H1 (cell line): ENCODE results near the gene GRIPAP1. TPM values are rescaled to one million over a fixed set of nuclear protein-coding genes. Genes with fewer than 3 reads are reported as not detected.

ENCODE experiments used
- CTCF ChIA-PET: fragments of 300-600 bp; sonication (Branson Sonifier 250); formaldehyde crosslinking; loops from one replicate; lab custom pipeline; 2021; ENCODE audit not compliant: partially characterized antibody; lab: Charles Lee
- POLR2A ChIA-PET: fragments of 300-600 bp; sonication (Branson Sonifier 250); formaldehyde crosslinking; loops from one replicate; lab custom pipeline; 2021; ENCODE audit warnings: inconsistent platforms; ENCODE audit not compliant: partially characterized antibody; lab: Charles Lee
- DNase-seq, 2 experiments: peaks; one replicate each; pipeline versions ENCODE4 v3.0.0 to v3.0.0-alpha.2; 2010 to 2022; ENCODE audit warnings: low spot score in 2 of 2, low read depth in 1 of 2, mixed read lengths in 1 of 2
- FAIRE-seq: peaks from 2 replicates; lab custom pipeline; 2011; peaks lifted over from hg19 to GRCh38; lab: Jason Lieb, UNC
- H2AFZ ChIP-seq: 2 replicates; pipeline ENCODE4 v1.8.1; 2012; ENCODE audit warnings: low read length, inconsistent platforms
- H2AK5ac ChIP-seq: 2 replicates; pipeline ENCODE4 v1.6.1; 2013; ENCODE audit warnings: low read depth, low read length
- H2BK120ac ChIP-seq: replicated peaks from 2 replicates; pipeline ENCODE3; 2013; ENCODE audit warnings: low read depth, low read length, inconsistent platforms
- H2BK12ac ChIP-seq: 2 replicates; pipeline ENCODE4 v1.6.1; 2013; ENCODE audit warnings: low read depth, low read length
- H2BK15ac ChIP-seq: 2 replicates; pipeline ENCODE4 v1.6.1; 2013; ENCODE audit warnings: low read length
- H2BK20ac ChIP-seq: 2 replicates; pipeline ENCODE4 v1.6.1; 2013; ENCODE audit warnings: low read length
- H2BK5ac ChIP-seq: 2 replicates; pipeline ENCODE4 v1.6.1; 2013; ENCODE audit warnings: low read depth, low read length
- H3K14ac ChIP-seq: 2 replicates; pipeline ENCODE4 v1.6.1; 2013; ENCODE audit warnings: inconsistent platforms; ENCODE audit not compliant: insufficient read length
- H3K18ac ChIP-seq: 2 replicates; pipeline ENCODE4 v1.6.1; 2013; ENCODE audit warnings: low read length; ENCODE audit errors: extremely low read depth
- H3K23ac ChIP-seq: 2 replicates; pipeline ENCODE4 v1.6.1; 2013; ENCODE audit warnings: inconsistent platforms; ENCODE audit not compliant: insufficient read length
- H3K23me2 ChIP-seq: 2 replicates; pipeline ENCODE4 v1.6.1; 2013; ENCODE audit warnings: low read depth, low read length
- H3K27ac ChIP-seq: 2 replicates; pipeline ENCODE4 v1.6.1; 2011; ENCODE audit warnings: low read depth, low read length, inconsistent platforms
- H3K27me3 ChIP-seq, 4 experiments: replicated peaks in 1 of 4; 1 replicate in 1 of 4; 2 replicates in 3 of 4; pipeline versions ENCODE4 v1.6.1 to v1.8.1; 2011 to 2013; ENCODE audit warnings: low read length in 3 of 4, mild to moderate bottlenecking in 3 of 4, inconsistent platforms in 2 of 4, mixed read lengths in 2 of 4, moderate library complexity in 1 of 4; ENCODE audit not compliant: control insufficient read depth in 3 of 4, insufficient read depth in 3 of 4; ENCODE audit errors: extremely low read depth in 1 of 4
- H3K36me3 ChIP-seq, 4 experiments: 2 replicates each; pipeline versions ENCODE4 v1.6.1 to v1.8.1; 2011 to 2013; ENCODE audit warnings: mild to moderate bottlenecking in 4 of 4, low read length in 3 of 4, moderate library complexity in 2 of 4, control low read depth in 1 of 4, inconsistent platforms in 1 of 4; ENCODE audit not compliant: insufficient read depth in 4 of 4, control insufficient read depth in 2 of 4
- H3K4ac ChIP-seq: replicated peaks from 2 replicates; pipeline ENCODE3; 2013; ENCODE audit warnings: low read length, low read depth, mixed read lengths, inconsistent platforms; ENCODE audit not compliant: insufficient read length
- H3K4me1 ChIP-seq, 4 experiments: replicated peaks in 1 of 4; 1 replicate in 1 of 4; 2 replicates in 3 of 4; pipeline versions ENCODE4 v1.6.1 to v1.8.1; 2011 to 2013; ENCODE audit warnings: low read length in 3 of 4, inconsistent platforms in 2 of 4, mixed read lengths in 1 of 4; ENCODE audit not compliant: insufficient read depth in 4 of 4, control insufficient read depth in 3 of 4
- H3K4me2 ChIP-seq, 2 experiments: 2 replicates each; pipeline versions ENCODE4 v1.6.1 to v1.8.1; 2011 to 2013; ENCODE audit warnings: low read depth in 2 of 2, low read length in 2 of 2, control low read depth in 1 of 2, inconsistent platforms in 1 of 2, mild to moderate bottlenecking in 1 of 2; ENCODE audit not compliant: insufficient read depth in 1 of 2
- H3K4me3 ChIP-seq, 4 experiments: fragments of 200-600, 300-600 bp in 1 of 4; sonication (generic), shearing (Covaris generic), sonication (Bioruptor Twin) in 1 of 4; 2 replicates each; pipeline versions ENCODE4 v1.5.1 to v1.8.1; 2011 to 2016; ENCODE audit warnings: low read length in 4 of 4, low read depth in 3 of 4, control low read depth in 2 of 4, inconsistent platforms in 2 of 4, mild to moderate bottlenecking in 2 of 4, mixed read lengths in 1 of 4, moderate library complexity in 1 of 4; ENCODE audit not compliant: insufficient read depth in 2 of 4; ENCODE audit errors: extremely low read depth in 1 of 4
- H3K56ac ChIP-seq: replicated peaks from 2 replicates; pipeline ENCODE3; 2013; ENCODE audit warnings: low read depth, mild to moderate bottlenecking, mixed read lengths, low read length, inconsistent platforms; ENCODE audit not compliant: insufficient read length
- H3K79me1 ChIP-seq: 2 replicates; pipeline ENCODE4 v1.6.1; 2013; ENCODE audit warnings: low read depth, low read length, control low read depth
- H3K79me2 ChIP-seq, 2 experiments: 2 replicates each; pipeline versions ENCODE4 v1.6.1 to v1.8.1; 2012 to 2013; ENCODE audit warnings: low read length in 2 of 2, mild to moderate bottlenecking in 2 of 2, inconsistent platforms in 1 of 2; ENCODE audit not compliant: insufficient read depth in 2 of 2, control insufficient read depth in 1 of 2
- H3K9ac ChIP-seq, 4 experiments: replicated peaks in 1 of 4; 1 replicate in 1 of 4; 2 replicates in 3 of 4; pipeline versions ENCODE4 v1.6.1 to v1.8.1; 2011 to 2013; ENCODE audit warnings: low read depth in 3 of 4, low read length in 3 of 4, control low read depth in 2 of 4, mild to moderate bottlenecking in 2 of 4, moderate library complexity in 2 of 4, inconsistent platforms in 1 of 4; ENCODE audit errors: extremely low read depth in 1 of 4
- H3K9me3 ChIP-seq, 2 experiments: 2 replicates each; pipeline versions ENCODE4 v1.6.1 to v1.8.1; 2012 to 2013; ENCODE audit warnings: mild to moderate bottlenecking in 2 of 2, moderate library complexity in 2 of 2, control low read depth in 1 of 2, inconsistent platforms in 1 of 2, low read depth in 1 of 2, low read length in 1 of 2, mixed read lengths in 1 of 2; ENCODE audit not compliant: insufficient read depth in 2 of 2
- H4K20me1 ChIP-seq, 2 experiments: replicated peaks in 1 of 2; 2 replicates each; pipeline versions ENCODE3 to v1.8.1; 2011 to 2013; ENCODE audit warnings: inconsistent platforms in 2 of 2, low read length in 2 of 2, mild to moderate bottlenecking in 1 of 2; ENCODE audit not compliant: insufficient read depth in 2 of 2, control insufficient read depth in 1 of 2
- H4K5ac ChIP-seq: 2 replicates; pipeline ENCODE4 v1.6.1; 2013; ENCODE audit warnings: low read length, low read depth, mixed read lengths, inconsistent platforms; ENCODE audit not compliant: insufficient read length
- H4K8ac ChIP-seq: 2 replicates; pipeline ENCODE4 v1.8.0; 2013; ENCODE audit warnings: mild to moderate bottlenecking, moderate library complexity, low read length, inconsistent platforms; ENCODE audit not compliant: insufficient read depth; ENCODE audit errors: extremely low read depth
- H4K91ac ChIP-seq: replicated peaks from 2 replicates; pipeline ENCODE3; 2013; ENCODE audit warnings: low read length, mixed read lengths, inconsistent platforms; ENCODE audit not compliant: insufficient read length
- CBX5 ChIP-seq: fragments of 300-800, 300-1000 bp; sonication (generic); IDR thresholded peaks from 2 replicates; pipeline ENCODE4 v1.7.1; 2016; ENCODE audit warnings: antibody characterized with exemption, low read length, low read depth
- CTBP2 ChIP-seq: IDR thresholded peaks from 2 replicates; pipeline ENCODE4 v1.7.0; 2011; ENCODE audit warnings: borderline replicate concordance, mild to moderate bottlenecking, moderate library complexity, mixed read lengths, low read length; ENCODE audit not compliant: insufficient read depth, insufficient read length
- EZH2 ChIP-seq: fragments of 200-600 bp; sonication (generic); IDR thresholded peaks from 2 replicates; pipeline ENCODE4 v1.7.1; 2012; ENCODE audit warnings: low read depth, mild to moderate bottlenecking, moderate library complexity, low read length, inconsistent platforms; ENCODE audit not compliant: severe bottlenecking
- NANOG ChIP-seq: IDR thresholded peaks from 2 replicates; pipeline ENCODE4 v1.6.1; 2011; ENCODE audit warnings: low read length, low read depth, mild to moderate bottlenecking, inconsistent platforms; ENCODE audit not compliant: insufficient read depth, poor library complexity, severe bottlenecking
- POLR2A ChIP-seq, 2 experiments: IDR thresholded peaks; 1 replicate in 1 of 2; 2 replicates in 1 of 2; pipeline ENCODE4 v1.6.1; 2011; ENCODE audit warnings: low read depth in 2 of 2, low read length in 2 of 2, mild to moderate bottlenecking in 2 of 2; ENCODE audit errors: control extremely low read depth in 1 of 2
- POLR2AphosphoS5 ChIP-seq: IDR thresholded peaks from 2 replicates; pipeline ENCODE4 v1.6.1; 2011; ENCODE audit warnings: low read depth, low read length
- WGBS, 2 experiments: shearing (Covaris generic) in 1 of 2; methylation state at CpG; one replicate each; pipeline versions ENCODE4 v1.1.6 to v1.1.7; 2013 to 2015; ENCODE audit warnings: low lambda C conversion rate in 2 of 2, mixed read lengths in 2 of 2, inconsistent platforms in 1 of 2, low coverage in 1 of 2, missing lambda C conversion rate in 1 of 2; ENCODE audit not compliant: insufficient replicate concordance in 2 of 2, insufficient coverage in 1 of 2, insufficient read length in 1 of 2; ENCODE audit errors: extremely low coverage in 1 of 2, missing lambda C conversion rate in 1 of 2; 5-methylcytosine and 5-hydroxymethylcytosine counted together
- polyA plus RNA-seq, 7 experiments: library from polyadenylated mRNA; depleted of rRNA in 3 of 7; stranded (reverse) in 5 of 7; unstranded in 2 of 7; fragments of >200 nt in 5 of 7; fragments of 200-250 nt in 2 of 7; gene quantifications; 1 replicate in 5 of 7; 2 replicates in 1 of 7; 4 replicates in 1 of 7; pipeline versions ENCODE4 v1.2.1 to v1.2.3, GENCODE V29; 2011 to 2013; ENCODE audit warnings: missing spikeins in 2 of 7, mixed read lengths in 2 of 7
- total RNA-seq: library from RNA; stranded (reverse); fragmentation: NEBNext Ultra II Directional; extraction: Animal tissue kit (Norgen Biotek cat#: 25700); gene quantifications from 2 replicates; pipeline ENCODE4 v1.2.1, GENCODE V29; 2021
- TF ChIP-seq, protein P1 (sequence below), 3 experiments: IDR thresholded peaks; 1 replicate in 2 of 3; 2 replicates in 1 of 3; pipeline versions ENCODE4 v1.5.1 to v1.6.1; 2011; ENCODE audit warnings: low read length in 3 of 3, mild to moderate bottlenecking in 3 of 3, inconsistent platforms in 2 of 3, low read depth in 1 of 3, moderate library complexity in 1 of 3; ENCODE audit not compliant: insufficient read depth in 1 of 3; ENCODE audit errors: control extremely low read depth in 1 of 3
- TF ChIP-seq, protein P2 (sequence below): IDR thresholded peaks from 2 replicates; pipeline ENCODE4 v1.6.1; 2011; ENCODE audit warnings: low read depth, mild to moderate bottlenecking, low read length; ENCODE audit not compliant: insufficient read depth
- TF ChIP-seq, protein P3 (sequence below): IDR thresholded peaks from 2 replicates; pipeline ENCODE4 v1.6.1; 2011; ENCODE audit warnings: low read length, improper control_type of control experiment

The GRIPAP1 gene
- total and polyA plus RNA-seq, 2 of the 8 experiments (the other 6 are each of a cell fraction or from before 2014, with no cell fraction given): 21.6 to 55.9 TPM

DNA sequence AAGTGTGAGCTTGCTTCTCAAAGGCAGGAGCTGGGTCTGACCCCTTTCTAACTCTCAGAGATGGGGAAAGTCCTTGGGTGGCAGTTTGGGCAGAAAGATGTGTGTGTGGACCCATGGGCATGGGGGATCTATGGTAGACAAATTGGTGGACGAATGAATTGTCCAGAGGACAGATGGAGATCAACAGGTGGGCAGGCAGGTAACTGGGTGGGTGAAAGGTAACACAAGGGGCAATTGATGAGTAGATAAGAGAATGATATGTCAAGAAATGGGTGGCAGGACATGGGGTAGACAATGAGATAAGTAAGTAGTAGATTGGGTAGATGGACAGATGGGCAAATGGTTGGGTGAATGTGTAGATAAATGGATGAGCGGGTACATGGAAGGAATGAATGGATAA, 27.5 kb downstream of the GRIPAP1 start:
- CTCF ChIA-PET: interaction anchor here (0.8 to 1.0 kb wide), 2 partner anchors 24 to 117 kb away, joined by 3 to 4 read pairs; no protein-coding TSS in a partner anchor
- Histone ChIP-seq H4K91ac (no peak overlapping the region), H3K27ac (no peak overlapping the region), H3K27me3 (no peaks in the 10 kb centered on the region), H3K9ac (no peak overlapping the region), H3K79me2 (no peaks in the 10 kb centered on the region), H2BK120ac (no peak overlapping the region), H4K20me1 (peaks cover 2 to 4% of the 10 kb centered on the region in 2 experiments), H2BK15ac (no peak overlapping the region), H4K5ac (no peak overlapping the region), H2BK12ac (no peak overlapping the region), H3K23me2 (peaks cover 4% of the 10 kb centered on the region; the same call in 1 of the 2 replicates), H3K4me2 (no peak overlapping the region), H2BK5ac (no peak overlapping the region), H3K36me3 (peaks cover 2 to 26% (median 16%) of the 10 kb centered on the region in 4 experiments; a peak in 5 of 8 replicates), H3K23ac (no peak overlapping the region), H2AFZ (no peak overlapping the region), H3K4me1 (peaks cover 0 to 3% (median 0%) of the 10 kb centered on the region in 4 experiments; a peak in 1 of 7 replicates), H3K9me3 (no peaks in the 10 kb centered on the region), H3K18ac (no peak overlapping the region), H3K79me1 (no peaks in the 10 kb centered on the region), H3K4me3 (no peak overlapping the region), H2BK20ac (no peak overlapping the region), H2AK5ac (no peak overlapping the region), H3K56ac (no peak overlapping the region), H3K14ac (no peak overlapping the region), H4K8ac (no peak overlapping the region), H3K4ac (no peak overlapping the region)
- POLR2A ChIA-PET: interaction anchor here (0.8 to 9.0 kb wide), 8 partner anchors 8 to 68 kb away, joined by 3 to 70 read pairs (median 4); partner anchors contain the start of genes GRIPAP1, OTUD5 and TFE3
- DNase-seq: no peak
- no peak for FAIRE-seq
- WGBS, 2 experiments: 88 to 100% methylated on average over 1 to 2 of the region's 2 CpGs
- TF ChIP-seq EZH2 (no peak), CTBP2 (no peak), POLR2A (IDR thresholded peaks at IDR 0.05; ENCODE audit: control extremely low read depth in 1 of 2, low read depth in 2 of 2, low read length in 2 of 2) (no peak), POLR2AphosphoS5 (no peak), CBX5 (no peak), NANOG (no peak)
- TF ChIP-seq, protein P1, sequence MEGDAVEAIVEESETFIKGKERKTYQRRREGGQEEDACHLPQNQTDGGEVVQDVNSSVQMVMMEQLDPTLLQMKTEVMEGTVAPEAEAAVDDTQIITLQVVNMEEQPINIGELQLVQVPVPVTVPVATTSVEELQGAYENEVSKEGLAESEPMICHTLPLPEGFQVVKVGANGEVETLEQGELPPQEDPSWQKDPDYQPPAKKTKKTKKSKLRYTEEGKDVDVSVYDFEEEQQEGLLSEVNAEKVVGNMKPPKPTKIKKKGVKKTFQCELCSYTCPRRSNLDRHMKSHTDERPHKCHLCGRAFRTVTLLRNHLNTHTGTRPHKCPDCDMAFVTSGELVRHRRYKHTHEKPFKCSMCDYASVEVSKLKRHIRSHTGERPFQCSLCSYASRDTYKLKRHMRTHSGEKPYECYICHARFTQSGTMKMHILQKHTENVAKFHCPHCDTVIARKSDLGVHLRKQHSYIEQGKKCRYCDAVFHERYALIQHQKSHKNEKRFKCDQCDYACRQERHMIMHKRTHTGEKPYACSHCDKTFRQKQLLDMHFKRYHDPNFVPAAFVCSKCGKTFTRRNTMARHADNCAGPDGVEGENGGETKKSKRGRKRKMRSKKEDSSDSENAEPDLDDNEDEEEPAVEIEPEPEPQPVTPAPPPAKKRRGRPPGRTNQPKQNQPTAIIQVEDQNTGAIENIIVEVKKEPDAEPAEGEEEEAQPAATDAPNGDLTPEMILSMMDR (IDR thresholded peaks at IDR 0.05; ENCODE audit: control extremely low read depth in 1 of 3, insufficient read depth in 1 of 3, low read depth in 1 of 3, low read length in 3 of 3): no peak
- TF ChIP-seq, protein P2, sequence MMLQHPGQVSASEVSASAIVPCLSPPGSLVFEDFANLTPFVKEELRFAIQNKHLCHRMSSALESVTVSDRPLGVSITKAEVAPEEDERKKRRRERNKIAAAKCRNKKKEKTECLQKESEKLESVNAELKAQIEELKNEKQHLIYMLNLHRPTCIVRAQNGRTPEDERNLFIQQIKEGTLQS: no peak
- TF ChIP-seq, protein P3, sequence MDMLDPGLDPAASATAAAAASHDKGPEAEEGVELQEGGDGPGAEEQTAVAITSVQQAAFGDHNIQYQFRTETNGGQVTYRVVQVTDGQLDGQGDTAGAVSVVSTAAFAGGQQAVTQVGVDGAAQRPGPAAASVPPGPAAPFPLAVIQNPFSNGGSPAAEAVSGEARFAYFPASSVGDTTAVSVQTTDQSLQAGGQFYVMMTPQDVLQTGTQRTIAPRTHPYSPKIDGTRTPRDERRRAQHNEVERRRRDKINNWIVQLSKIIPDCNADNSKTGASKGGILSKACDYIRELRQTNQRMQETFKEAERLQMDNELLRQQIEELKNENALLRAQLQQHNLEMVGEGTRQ: no peak
